Neural cell (in vitro differentiated cells): ENCODE results near the gene NTPCR. TPM values are rescaled to one million over a fixed set of nuclear protein-coding genes. Genes with fewer than 3 reads are reported as not detected.

Experiments used
- H2AFZ ChIP-seq: fragments of 200-600, 300-800 bp; sonication (generic), shearing (Covaris generic); 2 replicates; pipeline ENCODE4 v1.6.0; 2014; ENCODE audit warnings: low read depth, mild to moderate bottlenecking, antibody characterized with exemption, low read length, moderate library complexity
- H3F3A ChIP-seq: fragments of 200-600 bp; shearing (Covaris generic); 2 replicates; pipeline ENCODE4 v1.6.1; 2016; ENCODE audit warnings: mild to moderate bottlenecking, moderate library complexity, mixed read lengths, antibody characterized with exemption, low read length; ENCODE audit not compliant: insufficient read depth, poor library complexity, severe bottlenecking
- H3K27ac ChIP-seq: fragments of 200-600, 300-800 bp; sonication (generic), shearing (Covaris generic); 2 replicates; pipeline ENCODE4 v1.5.1; 2014; ENCODE audit warnings: mild to moderate bottlenecking, low read length, moderate library complexity
- H3K27me3 ChIP-seq: fragments of 300-800, 200-600 bp; sonication (generic), shearing (Covaris generic); 2 replicates; pipeline ENCODE4 v1.6.0; 2014; ENCODE audit warnings: mild to moderate bottlenecking, low read depth, low read length, moderate library complexity; ENCODE audit not compliant: insufficient read depth
- H3K36me3 ChIP-seq: fragments of 300-800, 200-600 bp; sonication (generic), shearing (Covaris generic); 2 replicates; pipeline ENCODE4 v1.5.1; 2014; ENCODE audit warnings: mild to moderate bottlenecking, antibody characterized with exemption, low read length, moderate library complexity; ENCODE audit not compliant: insufficient read depth
- H3K4me2 ChIP-seq: fragments of 300-800, 200-600 bp; sonication (generic), shearing (Covaris generic); 2 replicates; pipeline ENCODE4 v1.6.0; 2014; ENCODE audit warnings: mild to moderate bottlenecking, low read length
- H3K4me3 ChIP-seq: fragments of 300-800, 200-600 bp; sonication (generic), shearing (Covaris generic); 2 replicates; pipeline ENCODE4 v1.5.1; 2014; ENCODE audit warnings: mild to moderate bottlenecking, low read length, moderate library complexity
- H3K79me2 ChIP-seq: fragments of 200-600 bp; shearing (Covaris generic); replicated peaks from 2 replicates; pipeline ENCODE4 v1.6.0; 2014; ENCODE audit warnings: mild to moderate bottlenecking, low read length, moderate library complexity; ENCODE audit not compliant: insufficient read depth
- H3K9ac ChIP-seq: fragments of 300-800, 200-600 bp; sonication (generic), shearing (Covaris generic); 2 replicates; pipeline ENCODE4 v1.6.1; 2016; ENCODE audit warnings: mild to moderate bottlenecking, low read length, mixed read lengths
- H3K9me2 ChIP-seq: fragments of 200-600 bp; shearing (Covaris generic); 2 replicates; pipeline ENCODE4 v1.6.1; 2016; ENCODE audit warnings: mild to moderate bottlenecking, low read length, mixed read lengths; ENCODE audit not compliant: insufficient read depth
- H3K9me3 ChIP-seq: fragments of 200-600, 300-800 bp; sonication (generic), shearing (Covaris generic); 2 replicates; pipeline ENCODE4 v1.6.1; 2016; ENCODE audit warnings: mild to moderate bottlenecking, mixed run types, low read length, moderate library complexity, mixed read lengths
- H4K20me1 ChIP-seq: fragments of 200-600 bp; shearing (Covaris generic); 2 replicates; pipeline ENCODE4 v1.6.1; 2016; ENCODE audit warnings: mild to moderate bottlenecking, mixed run types; ENCODE audit not compliant: insufficient read depth
- CTCF ChIP-seq: fragments of 450-650 bp; IDR thresholded peaks from 2 replicates; pipeline ENCODE4 v1.5.1; 2014; ENCODE audit warnings: antibody characterized with exemption, mild to moderate bottlenecking, moderate library complexity; ENCODE audit not compliant: poor library complexity, severe bottlenecking
- EP300 ChIP-seq: fragments of 450-650 bp; conservative IDR thresholded peaks from 2 replicates; pipeline ENCODE4 v1.6.1; 2014; ENCODE audit warnings: antibody characterized with exemption, mild to moderate bottlenecking, moderate library complexity; ENCODE audit not compliant: poor library complexity, severe bottlenecking
- EZH2 ChIP-seq: fragments of 200-600, 300-800 bp; shearing (Covaris generic), sonication (generic); IDR thresholded peaks from 2 replicates; pipeline ENCODE4 v1.6.1; 2014; ENCODE audit warnings: antibody characterized with exemption, low read length, borderline replicate concordance, mild to moderate bottlenecking; ENCODE audit not compliant: insufficient read depth, poor library complexity, severe bottlenecking
- MXI1 ChIP-seq: fragments of 450-650 bp; conservative IDR thresholded peaks from 2 replicates; pipeline ENCODE4 v1.6.1; 2014; ENCODE audit warnings: antibody characterized with exemption, mild to moderate bottlenecking; ENCODE audit not compliant: poor library complexity, severe bottlenecking
- POLR2AphosphoS5 ChIP-seq: IDR thresholded peaks from 2 replicates; pipeline ENCODE4 v1.6.1; 2012
- RAD21 ChIP-seq: fragments of 450-650 bp; conservative IDR thresholded peaks from 2 replicates; pipeline ENCODE4 v1.6.1; 2014; ENCODE audit warnings: antibody characterized with exemption, mild to moderate bottlenecking, moderate library complexity
- REST ChIP-seq: IDR thresholded peaks from 2 replicates; pipeline ENCODE4 v1.6.1; 2012; ENCODE audit warnings: borderline replicate concordance
- SMC3 ChIP-seq: fragments of 450-650 bp; conservative IDR thresholded peaks from 2 replicates; pipeline ENCODE4 v1.6.1; 2014; ENCODE audit warnings: antibody characterized with exemption, mild to moderate bottlenecking, moderate library complexity; ENCODE audit not compliant: poor library complexity
- TAF1 ChIP-seq: IDR thresholded peaks from 2 replicates; pipeline ENCODE4 v1.6.1; 2012; ENCODE audit warnings: low read depth
- polyA plus RNA-seq: library from polyadenylated mRNA; depleted of rRNA; stranded (reverse); fragments of >200 nt; gene quantifications from 2 replicates; pipeline ENCODE4 v1.2.3, GENCODE V29; 2014

The NTPCR gene
- polyA plus RNA-seq, 1 donor from 2014 or later = 36.7 TPM

- TF ChIP-seq SMC3 (no peak), REST (no peak), RAD21 (no peak), POLR2AphosphoS5 (no peak), CTCF (no peak), MXI1 (no peak), EP300 (no peak), EZH2 (no peak), TAF1 (no peak)
- H3K9me2 ChIP-seq = no peaks in the 10 kb centered on the region
- no peaks in the 10 kb centered on the region for H3K9me3 ChIP-seq
- no peak overlapping the region for H3K4me2 ChIP-seq
- H3K27me3 ChIP-seq = no peaks in the 10 kb centered on the region
- H4K20me1 ChIP-seq = no peaks in the 10 kb centered on the region
- H3K9ac ChIP-seq = no peak overlapping the region
- H3K79me2 ChIP-seq = no peaks in the 10 kb centered on the region
- H2AFZ ChIP-seq = no peak overlapping the region
- H3K36me3 ChIP-seq = no peaks in the 10 kb centered on the region
- H3K4me3 ChIP-seq = no peak overlapping the region
- H3F3A ChIP-seq = no peaks in the 10 kb centered on the region
- H3K27ac ChIP-seq = no peak overlapping the region
These were observed 7.8 kb upstream of the NTPCR start for GRCh38 chr1:232942413-232943294.

GRCh38 chr1:232943679-232944252, 6.6 kb upstream of the NTPCR start:
- H2AFZ ChIP-seq = no peak overlapping the region
- no peak overlapping the region for H3K27ac ChIP-seq
- H3K4me2 ChIP-seq = no peak overlapping the region

More at GRCh38 chr1:232943679-232944252, 6.6 kb upstream of the NTPCR start:
- Histone ChIP-seq H3K4me3 (no peak overlapping the region), H3K36me3 (no peaks in the 10 kb centered on the region), H3F3A (no peaks in the 10 kb centered on the region), H3K9me2 (no peaks in the 10 kb centered on the region), H4K20me1 (no peaks in the 10 kb centered on the region), H3K79me2 (no peaks in the 10 kb centered on the region), H3K27me3 (no peaks in the 10 kb centered on the region), H3K9me3 (no peaks in the 10 kb centered on the region), H3K9ac (no peak overlapping the region)
- TF ChIP-seq POLR2AphosphoS5 (no peak), EZH2 (no peak), MXI1 (no peak), TAF1 (no peak), REST (no peak), RAD21 (no peak), EP300 (no peak), SMC3 (no peak), CTCF (no peak)
